Panc1 (cell line): ENCODE measurements around the gene MBNL2.

Experiments used
- POLR2AphosphoS5 ChIP-seq: IDR thresholded peaks from 2 replicates; pipeline ENCODE4 v1.6.1; 2012; ENCODE audit warnings: mild to moderate bottlenecking, low read depth, low read length, moderate library complexity
- SIN3A ChIP-seq: IDR thresholded peaks from 2 replicates; pipeline ENCODE4 v1.6.1; 2012; ENCODE audit warnings: low read depth, mild to moderate bottlenecking, low read length, moderate library complexity, borderline replicate concordance; ENCODE audit not compliant: insufficient read depth
- TCF7L2 ChIP-seq: IDR thresholded peaks from 2 replicates; pipeline ENCODE4 v1.6.1; 2011; ENCODE audit warnings: mild to moderate bottlenecking, low read depth, low read length, inconsistent platforms
- TF ChIP-seq, protein P1 (sequence below), 2 experiments: IDR thresholded peaks; 2 replicates each; pipeline ENCODE4 v1.6.1; 2011 to 2012; ENCODE audit warnings: low read depth in 2 of 2, control low read depth in 1 of 2, low read length in 1 of 2, mild to moderate bottlenecking in 1 of 2, moderate library complexity in 1 of 2; ENCODE audit not compliant: insufficient read depth in 1 of 2
- TF ChIP-seq, protein P2 (sequence below): fragments of 450-650 bp; IDR thresholded peaks from 2 replicates; pipeline ENCODE4 v1.5.1; 2017; ENCODE audit warnings: mild to moderate bottlenecking

DNA sequence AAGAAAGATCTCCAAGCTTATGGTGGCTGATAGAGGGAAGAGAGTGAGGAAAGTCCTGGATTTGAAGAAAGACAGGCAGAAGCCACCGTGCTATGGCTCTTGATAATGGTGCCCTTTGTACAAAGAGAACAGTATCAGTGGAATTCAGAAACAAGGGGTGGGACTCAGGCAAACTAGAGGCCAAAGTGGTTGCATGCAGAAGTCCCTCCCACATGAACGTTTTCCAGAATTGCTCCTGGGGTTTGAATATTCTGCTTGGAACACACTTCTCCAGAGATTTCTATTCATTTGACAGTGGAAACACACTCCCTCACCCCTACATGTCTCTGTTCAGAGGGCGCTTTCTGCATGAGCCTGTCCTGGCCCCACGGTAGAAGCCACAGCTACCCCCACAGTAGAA is 10.1 kb upstream of the MBNL2 start:
- TF ChIP-seq, protein P1, sequence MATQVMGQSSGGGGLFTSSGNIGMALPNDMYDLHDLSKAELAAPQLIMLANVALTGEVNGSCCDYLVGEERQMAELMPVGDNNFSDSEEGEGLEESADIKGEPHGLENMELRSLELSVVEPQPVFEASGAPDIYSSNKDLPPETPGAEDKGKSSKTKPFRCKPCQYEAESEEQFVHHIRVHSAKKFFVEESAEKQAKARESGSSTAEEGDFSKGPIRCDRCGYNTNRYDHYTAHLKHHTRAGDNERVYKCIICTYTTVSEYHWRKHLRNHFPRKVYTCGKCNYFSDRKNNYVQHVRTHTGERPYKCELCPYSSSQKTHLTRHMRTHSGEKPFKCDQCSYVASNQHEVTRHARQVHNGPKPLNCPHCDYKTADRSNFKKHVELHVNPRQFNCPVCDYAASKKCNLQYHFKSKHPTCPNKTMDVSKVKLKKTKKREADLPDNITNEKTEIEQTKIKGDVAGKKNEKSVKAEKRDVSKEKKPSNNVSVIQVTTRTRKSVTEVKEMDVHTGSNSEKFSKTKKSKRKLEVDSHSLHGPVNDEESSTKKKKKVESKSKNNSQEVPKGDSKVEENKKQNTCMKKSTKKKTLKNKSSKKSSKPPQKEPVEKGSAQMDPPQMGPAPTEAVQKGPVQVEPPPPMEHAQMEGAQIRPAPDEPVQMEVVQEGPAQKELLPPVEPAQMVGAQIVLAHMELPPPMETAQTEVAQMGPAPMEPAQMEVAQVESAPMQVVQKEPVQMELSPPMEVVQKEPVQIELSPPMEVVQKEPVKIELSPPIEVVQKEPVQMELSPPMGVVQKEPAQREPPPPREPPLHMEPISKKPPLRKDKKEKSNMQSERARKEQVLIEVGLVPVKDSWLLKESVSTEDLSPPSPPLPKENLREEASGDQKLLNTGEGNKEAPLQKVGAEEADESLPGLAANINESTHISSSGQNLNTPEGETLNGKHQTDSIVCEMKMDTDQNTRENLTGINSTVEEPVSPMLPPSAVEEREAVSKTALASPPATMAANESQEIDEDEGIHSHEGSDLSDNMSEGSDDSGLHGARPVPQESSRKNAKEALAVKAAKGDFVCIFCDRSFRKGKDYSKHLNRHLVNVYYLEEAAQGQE (IDR thresholded peaks at IDR 0.05; ENCODE audit: insufficient read depth in 1 of 2, low read depth in 2 of 2, low read length in 1 of 2) = no peak
- TF ChIP-seq, protein P2, sequence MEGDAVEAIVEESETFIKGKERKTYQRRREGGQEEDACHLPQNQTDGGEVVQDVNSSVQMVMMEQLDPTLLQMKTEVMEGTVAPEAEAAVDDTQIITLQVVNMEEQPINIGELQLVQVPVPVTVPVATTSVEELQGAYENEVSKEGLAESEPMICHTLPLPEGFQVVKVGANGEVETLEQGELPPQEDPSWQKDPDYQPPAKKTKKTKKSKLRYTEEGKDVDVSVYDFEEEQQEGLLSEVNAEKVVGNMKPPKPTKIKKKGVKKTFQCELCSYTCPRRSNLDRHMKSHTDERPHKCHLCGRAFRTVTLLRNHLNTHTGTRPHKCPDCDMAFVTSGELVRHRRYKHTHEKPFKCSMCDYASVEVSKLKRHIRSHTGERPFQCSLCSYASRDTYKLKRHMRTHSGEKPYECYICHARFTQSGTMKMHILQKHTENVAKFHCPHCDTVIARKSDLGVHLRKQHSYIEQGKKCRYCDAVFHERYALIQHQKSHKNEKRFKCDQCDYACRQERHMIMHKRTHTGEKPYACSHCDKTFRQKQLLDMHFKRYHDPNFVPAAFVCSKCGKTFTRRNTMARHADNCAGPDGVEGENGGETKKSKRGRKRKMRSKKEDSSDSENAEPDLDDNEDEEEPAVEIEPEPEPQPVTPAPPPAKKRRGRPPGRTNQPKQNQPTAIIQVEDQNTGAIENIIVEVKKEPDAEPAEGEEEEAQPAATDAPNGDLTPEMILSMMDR = no peak
- TF ChIP-seq TCF7L2 = no peak
- TF ChIP-seq POLR2AphosphoS5 = no peak
- TF ChIP-seq SIN3A = no peak
